ENCODE data around the gene VIPR2. TPM values are rescaled to one million over a fixed set of nuclear protein-coding genes. Genes with fewer than 3 reads are reported as not detected.
A peak's percentile ranks its signal among the peaks of the same experiment; 100 is the strongest.

The VIPR2 gene
- total RNA-seq, 1 donor from 2014 or later, result 4.5 TPM

- no peak overlapping the region for H3K4me3 ChIP-seq
- H3K9me3 ChIP-seq, result no peaks in the 10 kb centered on the region
- ATAC-seq (no peak), DNase-seq (no peak)
- intact Hi-C loops (cut with DNase I), result no loop called here
- no peak overlapping the region for H3K27ac ChIP-seq
- no peaks in the 10 kb centered on the region for H3K4me1 ChIP-seq
- TF ChIP-seq, protein P1, sequence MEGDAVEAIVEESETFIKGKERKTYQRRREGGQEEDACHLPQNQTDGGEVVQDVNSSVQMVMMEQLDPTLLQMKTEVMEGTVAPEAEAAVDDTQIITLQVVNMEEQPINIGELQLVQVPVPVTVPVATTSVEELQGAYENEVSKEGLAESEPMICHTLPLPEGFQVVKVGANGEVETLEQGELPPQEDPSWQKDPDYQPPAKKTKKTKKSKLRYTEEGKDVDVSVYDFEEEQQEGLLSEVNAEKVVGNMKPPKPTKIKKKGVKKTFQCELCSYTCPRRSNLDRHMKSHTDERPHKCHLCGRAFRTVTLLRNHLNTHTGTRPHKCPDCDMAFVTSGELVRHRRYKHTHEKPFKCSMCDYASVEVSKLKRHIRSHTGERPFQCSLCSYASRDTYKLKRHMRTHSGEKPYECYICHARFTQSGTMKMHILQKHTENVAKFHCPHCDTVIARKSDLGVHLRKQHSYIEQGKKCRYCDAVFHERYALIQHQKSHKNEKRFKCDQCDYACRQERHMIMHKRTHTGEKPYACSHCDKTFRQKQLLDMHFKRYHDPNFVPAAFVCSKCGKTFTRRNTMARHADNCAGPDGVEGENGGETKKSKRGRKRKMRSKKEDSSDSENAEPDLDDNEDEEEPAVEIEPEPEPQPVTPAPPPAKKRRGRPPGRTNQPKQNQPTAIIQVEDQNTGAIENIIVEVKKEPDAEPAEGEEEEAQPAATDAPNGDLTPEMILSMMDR (IDR thresholded peaks at IDR 0.05), result no peak
- H3K36me3 ChIP-seq, result no peaks in the 10 kb centered on the region
- no peaks in the 10 kb centered on the region for H3K27me3 ChIP-seq
These were observed 10.7 kb upstream of the VIPR2 start for GRCh38 chr7:159155410-159155809.

GRCh38 chr7:159154243-159154642 lies 9.6 kb upstream of the VIPR2 start:
- H3K27me3 ChIP-seq, result no peaks in the 10 kb centered on the region
- no peaks in the 10 kb centered on the region for H3K36me3 ChIP-seq
- no peak overlapping the region for H3K27ac ChIP-seq
- no peak overlapping the region for H3K4me3 ChIP-seq
- H3K4me1 ChIP-seq, result no peaks in the 10 kb centered on the region
- TF ChIP-seq, protein P1 (IDR thresholded peaks at IDR 0.05), result peak; percentile 18
- H3K9me3 ChIP-seq, result no peaks in the 10 kb centered on the region
- DNase-seq (no peak), ATAC-seq (no peak)
- intact Hi-C loops (cut with DNase I), result no loop called here

GRCh38 chr7:159153511-159153910 lies 8.8 kb upstream of the VIPR2 start:
- Histone ChIP-seq H3K4me3 (no peak overlapping the region), H3K36me3 (no peaks in the 10 kb centered on the region), H3K4me1 (no peaks in the 10 kb centered on the region), H3K27ac (no peak overlapping the region), H3K9me3 (no peaks in the 10 kb centered on the region), H3K27me3 (no peaks in the 10 kb centered on the region)
- ATAC-seq (no peak), DNase-seq (no peak)
- TF ChIP-seq, protein P1 (IDR thresholded peaks at IDR 0.05), result no peak
- intact Hi-C loops (cut with DNase I), result no loop called here

DNA sequence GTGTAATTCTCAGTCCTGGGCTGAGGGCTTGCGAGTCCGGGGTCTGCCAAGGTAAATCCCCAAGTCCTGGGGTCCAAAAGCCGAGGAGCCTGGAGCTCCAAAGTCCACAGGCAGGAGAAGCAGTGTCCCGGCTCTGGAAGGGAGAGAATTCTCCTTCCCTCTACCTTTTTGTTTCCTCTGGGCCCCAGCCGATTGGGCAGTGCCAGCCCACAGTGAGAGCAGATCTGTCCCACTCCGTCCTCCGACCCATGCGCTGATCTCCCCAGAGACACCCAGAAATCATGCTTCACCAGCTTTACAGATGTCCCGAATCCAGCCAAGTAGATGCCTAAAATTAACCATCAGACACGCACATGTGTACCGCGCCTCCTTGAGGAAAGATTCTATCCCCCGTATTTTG lies 8.1 kb upstream of the VIPR2 start:
- Histone ChIP-seq H3K4me1 (no peaks in the 10 kb centered on the region), H3K9me3 (no peaks in the 10 kb centered on the region), H3K27me3 (no peaks in the 10 kb centered on the region), H3K4me3 (no peak overlapping the region), H3K36me3 (no peaks in the 10 kb centered on the region), H3K27ac (no peak overlapping the region)
- TF ChIP-seq, protein P1 (IDR thresholded peaks at IDR 0.05), result no peak
- DNase-seq, result no peak
- intact Hi-C loops (cut with DNase I), result no loop called here
- no peak for ATAC-seq

DNA sequence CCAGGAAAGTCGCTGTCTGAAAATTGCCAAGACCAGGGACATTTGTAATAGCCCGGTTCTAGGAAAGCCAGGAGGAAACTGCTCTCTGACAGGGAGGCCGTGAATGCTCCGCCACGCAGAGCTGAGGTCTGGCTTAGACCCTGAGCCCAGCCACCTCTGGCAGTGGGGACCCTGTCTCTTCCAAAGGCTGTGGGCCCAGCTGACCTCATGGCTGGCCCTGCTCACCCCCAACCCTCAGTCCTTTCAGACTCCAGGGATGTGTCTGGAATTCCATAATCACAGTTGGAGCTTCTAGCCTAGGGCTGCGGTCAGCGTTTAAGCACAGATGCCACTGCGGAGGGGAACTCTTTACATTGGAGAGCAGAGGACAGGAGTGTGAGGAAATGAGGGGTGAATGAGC lies 6.6 kb upstream of the VIPR2 start:
- ATAC-seq (no peak), DNase-seq (no peak)
- H3K9me3 ChIP-seq, result no peaks in the 10 kb centered on the region
- H3K4me3 ChIP-seq, result no peak overlapping the region
- TF ChIP-seq, protein P1 (IDR thresholded peaks at IDR 0.05), result no peak
- intact Hi-C loops (cut with DNase I), result no loop called here
- no peak overlapping the region for H3K27ac ChIP-seq
- no peaks in the 10 kb centered on the region for H3K4me1 ChIP-seq
- H3K27me3 ChIP-seq, result peaks cover 4% of the 10 kb centered on the region
- H3K36me3 ChIP-seq, result no peaks in the 10 kb centered on the region

GRCh38 chr7:159149488-159149887 lies 4.8 kb upstream of the VIPR2 start:
- peaks cover 20% of the 10 kb centered on the region for H3K27me3 ChIP-seq
- H3K27ac ChIP-seq, result no peak overlapping the region
- peaks cover under 1% of the 10 kb centered on the region for H3K4me1 ChIP-seq
- intact Hi-C loops (cut with DNase I), result no loop called here
- no peaks in the 10 kb centered on the region for H3K36me3 ChIP-seq
- TF ChIP-seq, protein P1 (IDR thresholded peaks at IDR 0.05), result no peak
- ATAC-seq (no peak), DNase-seq (no peak)
- H3K4me3 ChIP-seq, result no peak overlapping the region
- no peaks in the 10 kb centered on the region for H3K9me3 ChIP-seq

Data from upper lobe of right lung (tissue), 1 donor.